OCI-M1 (cell line): ENCODE data around the gene ULK1.

Experiments used
- DNase-seq: peaks from one replicate; lab custom pipeline; 2025; lab: John Stamatoyannopoulos, UW

ULK1 gene

GRCh38 chr12:131894313-131894860 is at the start of gene ULK1:
ULK1 (plus strand) TSS chr12:131894622; CDS start chr12:131895002, 380 bp downstream.
- DNase-seq, result peak; percentile 93

GRCh38 chr12:131844656-131845055 is 49.8 kb upstream of the ULK1 start:
- DNase-seq, result no peak

- DNase-seq, result no peak
Observed at GRCh38 chr12:131845121-131845520, 49.3 kb upstream of the ULK1 start.

- no peak for DNase-seq
Observed at GRCh38 chr12:131847456-131847855, 47.0 kb upstream of the ULK1 start.

- no peak for DNase-seq
Observed at GRCh38 chr12:131848753-131849152, 45.7 kb upstream of the ULK1 start.

- DNase-seq, result no peak
Observed at GRCh38 chr12:131849700-131850553, 44.5 kb upstream of the ULK1 start.

- DNase-seq, result no peak
Observed at GRCh38 chr12:131850856-131851559, 43.4 kb upstream of the ULK1 start.

- no peak for DNase-seq
Observed at GRCh38 chr12:131851741-131852550, 42.5 kb upstream of the ULK1 start.

- DNase-seq, result no peak
Observed at GRCh38 chr12:131852551-131853299, 41.7 kb upstream of the ULK1 start.

- no peak for DNase-seq
Observed at GRCh38 chr12:131853832-131854797, 40.3 kb upstream of the ULK1 start.

- no peak for DNase-seq
Observed at GRCh38 chr12:131854861-131855476, 39.5 kb upstream of the ULK1 start.

GRCh38 chr12:131855521-131856142 is 38.8 kb upstream of the ULK1 start:
- no peak for DNase-seq

- DNase-seq, result no peak
Observed at GRCh38 chr12:131856366-131857097, 37.9 kb upstream of the ULK1 start.

GRCh38 chr12:131857908-131858850 is 36.2 kb upstream of the ULK1 start:
- no peak for DNase-seq

- peak; percentile 95 for DNase-seq
Observed at GRCh38 chr12:131860472-131861260, 33.8 kb upstream of the ULK1 start.

- no peak for DNase-seq
Observed at GRCh38 chr12:131861261-131862083, 33.0 kb upstream of the ULK1 start.
